RWPE1 (cell line): ENCODE measurements around the gene AGPAT4.

Experiments
- CTCF ChIA-PET: fragments of 350-600 bp; sonication (Branson Sonifier 250); formaldehyde crosslinking; extraction: SDS; loops from one replicate; lab custom pipeline; 2021; lab: Yijun Ruan, JAX
- POLR2A ChIA-PET: fragments of 400-600 bp; formaldehyde crosslinking; extraction: SDS; loops from one replicate; lab custom pipeline; 2020; ENCODE audit warnings: antibody characterized with exemption; ENCODE audit not compliant: low non-redundant PET; lab: Yijun Ruan, JAX
- DNase-seq: peaks from one replicate; pipeline ENCODE4 v3.0.0; 2012; ENCODE audit warnings: low spot score
- H3K27ac ChIP-seq: fragments of 450-650 bp; 2 replicates; pipeline ENCODE4 v1.5.1; 2017
- TF ChIP-seq, protein P1 (sequence below): fragments of 450-650 bp; conservative IDR thresholded peaks from 2 replicates; pipeline ENCODE4 v1.5.1; 2017; ENCODE audit warnings: low read depth, mild to moderate bottlenecking

Gene AGPAT4

DNA sequence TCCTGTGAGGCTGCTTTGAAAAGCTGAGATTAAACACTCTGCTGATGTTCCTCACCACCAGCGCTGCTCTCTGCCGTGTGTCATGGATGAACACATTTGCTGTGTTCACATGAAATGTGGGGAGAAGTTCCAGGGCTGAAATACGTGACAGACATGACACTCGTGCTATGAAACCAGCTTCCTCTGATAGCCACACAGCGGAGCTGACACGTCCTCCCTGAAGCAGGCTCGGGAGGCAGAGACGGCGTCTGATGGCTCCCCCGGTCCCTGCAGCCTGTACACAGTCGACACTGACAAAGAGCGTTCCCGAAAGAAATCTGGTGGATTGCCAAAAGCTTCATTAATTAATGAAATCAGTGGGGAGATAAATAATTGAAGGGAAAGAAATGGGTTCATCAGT lies 17.5 kb downstream of the AGPAT4 start:
- POLR2A ChIA-PET: no interaction called here

DNA sequence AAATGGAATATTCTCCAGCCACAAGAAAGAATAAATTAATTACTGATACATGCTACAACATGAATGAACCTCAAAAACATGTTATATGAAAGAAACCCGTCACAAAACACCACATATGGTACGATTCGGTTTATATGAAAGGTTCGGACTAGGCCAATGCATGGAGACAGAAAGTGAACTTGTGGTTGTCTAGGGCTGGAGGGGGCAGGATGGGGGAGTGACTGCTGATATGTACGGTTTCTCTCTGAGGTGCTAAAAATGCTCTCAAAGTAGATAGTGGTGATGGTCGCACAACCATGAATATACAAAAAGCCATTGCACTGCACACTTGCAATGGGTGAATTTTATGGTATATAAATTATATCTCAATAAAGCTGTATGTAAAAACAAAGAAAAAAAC lies 18.3 kb downstream of the AGPAT4 start:
- TF ChIP-seq, protein P1, sequence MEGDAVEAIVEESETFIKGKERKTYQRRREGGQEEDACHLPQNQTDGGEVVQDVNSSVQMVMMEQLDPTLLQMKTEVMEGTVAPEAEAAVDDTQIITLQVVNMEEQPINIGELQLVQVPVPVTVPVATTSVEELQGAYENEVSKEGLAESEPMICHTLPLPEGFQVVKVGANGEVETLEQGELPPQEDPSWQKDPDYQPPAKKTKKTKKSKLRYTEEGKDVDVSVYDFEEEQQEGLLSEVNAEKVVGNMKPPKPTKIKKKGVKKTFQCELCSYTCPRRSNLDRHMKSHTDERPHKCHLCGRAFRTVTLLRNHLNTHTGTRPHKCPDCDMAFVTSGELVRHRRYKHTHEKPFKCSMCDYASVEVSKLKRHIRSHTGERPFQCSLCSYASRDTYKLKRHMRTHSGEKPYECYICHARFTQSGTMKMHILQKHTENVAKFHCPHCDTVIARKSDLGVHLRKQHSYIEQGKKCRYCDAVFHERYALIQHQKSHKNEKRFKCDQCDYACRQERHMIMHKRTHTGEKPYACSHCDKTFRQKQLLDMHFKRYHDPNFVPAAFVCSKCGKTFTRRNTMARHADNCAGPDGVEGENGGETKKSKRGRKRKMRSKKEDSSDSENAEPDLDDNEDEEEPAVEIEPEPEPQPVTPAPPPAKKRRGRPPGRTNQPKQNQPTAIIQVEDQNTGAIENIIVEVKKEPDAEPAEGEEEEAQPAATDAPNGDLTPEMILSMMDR: no peak
- POLR2A ChIA-PET: no interaction called here
- DNase-seq: no peak
- H3K27ac ChIP-seq: no peak overlapping the region
- CTCF ChIA-PET: no interaction called here

More for the DNA sequence above, 17.5 kb downstream of the AGPAT4 start:
- no peak for DNase-seq
- TF ChIP-seq, protein P1: no peak
- H3K27ac ChIP-seq: no peak overlapping the region
- CTCF ChIA-PET: no interaction called here

DNA sequence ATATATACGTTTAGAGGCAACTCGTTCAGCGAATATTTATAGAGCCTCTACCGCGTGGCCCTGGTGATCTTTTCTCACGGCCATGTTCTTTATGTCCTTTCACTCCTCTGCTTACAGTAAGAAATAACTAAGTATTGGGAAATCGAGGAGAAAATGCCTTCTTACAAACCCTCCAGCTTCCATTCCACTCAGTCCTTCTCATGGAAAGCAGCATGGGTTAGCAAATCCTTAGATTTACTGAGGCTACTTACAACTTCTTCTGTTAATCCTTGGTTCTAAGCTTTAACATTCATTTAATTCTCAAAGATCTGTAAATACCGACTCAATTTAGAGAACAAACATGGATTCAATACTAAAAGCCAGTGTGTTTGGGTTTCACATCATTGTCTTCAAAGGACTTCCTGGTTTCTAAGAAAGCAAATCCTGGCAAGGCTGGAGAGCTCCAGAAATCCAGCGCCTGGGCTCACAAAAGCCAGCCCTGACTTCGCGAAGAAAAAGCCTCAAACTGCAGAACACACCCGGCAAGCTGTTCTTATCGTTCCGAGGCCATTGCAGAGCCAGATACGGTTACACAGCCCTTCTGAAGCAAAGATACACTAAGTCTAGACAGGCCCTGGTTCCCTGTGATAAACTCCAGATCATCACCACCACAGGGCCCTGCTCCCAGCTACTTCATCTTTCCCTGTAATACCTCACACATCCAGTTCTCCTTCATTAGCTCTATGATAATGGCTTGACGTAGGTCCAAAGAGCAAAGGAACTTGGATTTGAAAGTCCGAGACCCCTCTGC lies 19.2 kb downstream of the AGPAT4 start:
- TF ChIP-seq, protein P1: no peak
- DNase-seq: no peak
- CTCF ChIA-PET: no interaction called here
- POLR2A ChIA-PET: no interaction called here
- H3K27ac ChIP-seq: no peak overlapping the region

DNA sequence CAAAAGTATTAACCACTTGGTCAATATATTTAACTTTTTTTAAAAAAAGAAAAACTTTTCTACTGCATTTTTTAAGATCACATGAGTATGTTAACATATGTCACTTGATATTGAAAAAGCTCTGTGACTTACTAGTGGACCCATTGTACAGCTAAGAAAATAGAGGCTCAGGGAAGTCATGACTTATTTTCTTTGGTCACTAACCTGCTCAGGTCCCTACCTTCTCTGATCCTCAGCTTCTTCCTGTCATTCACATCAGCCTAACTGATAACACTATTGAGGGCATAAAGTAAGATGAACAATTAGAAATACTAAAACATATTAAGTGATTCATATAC lies 19.8 kb downstream of the AGPAT4 start:
- POLR2A ChIA-PET: no interaction called here
- TF ChIP-seq, protein P1: no peak

DNA sequence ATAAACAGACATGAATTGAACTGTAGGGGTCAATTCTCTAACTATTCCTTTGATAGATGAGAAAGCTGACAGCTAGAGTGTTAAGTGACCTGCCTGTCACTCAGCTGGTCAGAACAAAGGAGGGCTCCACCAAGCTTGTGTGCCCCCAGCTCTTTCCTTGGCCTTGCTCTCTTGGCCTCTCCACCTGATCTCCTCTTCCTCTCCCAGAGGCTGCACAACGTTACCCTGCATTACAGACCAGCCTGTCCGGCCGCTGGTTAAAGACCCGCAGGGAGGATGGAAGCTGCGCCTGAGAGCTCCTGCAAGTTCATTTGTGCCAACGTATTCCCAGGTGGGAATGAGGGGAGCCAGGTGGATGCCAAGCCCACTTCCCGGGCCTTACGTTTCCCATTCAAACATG lies 22.5 kb downstream of the AGPAT4 start:
- POLR2A ChIA-PET: no interaction called here
- TF ChIP-seq, protein P1: no peak
- no peak for DNase-seq
- CTCF ChIA-PET: no interaction called here
- H3K27ac ChIP-seq: no peak overlapping the region

More for the DNA sequence above, 19.8 kb downstream of the AGPAT4 start:
- no peak overlapping the region for H3K27ac ChIP-seq
- CTCF ChIA-PET: no interaction called here
- DNase-seq: no peak

DNA sequence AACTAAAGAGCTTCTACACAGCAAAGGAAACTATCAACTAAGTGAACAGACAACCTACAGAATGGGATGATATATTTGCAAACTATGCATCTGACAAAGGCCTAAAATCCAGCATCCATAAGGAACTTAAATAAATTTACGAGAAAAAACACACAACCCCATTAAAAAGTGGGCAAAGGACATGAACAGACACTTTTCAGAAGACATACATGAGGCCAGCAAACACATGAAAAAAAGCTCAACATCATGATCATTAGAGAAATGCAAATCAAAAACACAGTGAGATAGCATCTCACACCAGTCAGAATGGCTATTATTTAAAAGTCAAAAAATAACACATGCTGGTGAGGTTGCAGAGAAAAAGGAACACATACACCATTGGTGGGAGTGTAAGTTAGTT lies 24.5 kb downstream of the AGPAT4 start:
- no peak for DNase-seq
- ChIA-PET CTCF (no interaction called here), POLR2A (no interaction called here)
- TF ChIP-seq, protein P1: no peak
- no peak overlapping the region for H3K27ac ChIP-seq
